GM18517 (cell line): ENCODE data around the gene NPPC.
A peak's percentile ranks its signal among the peaks of the same experiment; 100 is the strongest.
"Not testable (repeated sequence)": the region's sequence is repeated elsewhere in the genome, so short reads cannot be mapped to it uniquely, and the experiment has no call there.

Source experiments
- ATAC-seq: cut with Tn5 transposase; IDR thresholded peaks from one replicate; pipeline ENCODE4 v1.9.1; 2021; ENCODE audit warnings: mild to moderate bottlenecking, moderate library complexity; ENCODE audit not compliant: unreplicated experiment

NPPC gene

DNA sequence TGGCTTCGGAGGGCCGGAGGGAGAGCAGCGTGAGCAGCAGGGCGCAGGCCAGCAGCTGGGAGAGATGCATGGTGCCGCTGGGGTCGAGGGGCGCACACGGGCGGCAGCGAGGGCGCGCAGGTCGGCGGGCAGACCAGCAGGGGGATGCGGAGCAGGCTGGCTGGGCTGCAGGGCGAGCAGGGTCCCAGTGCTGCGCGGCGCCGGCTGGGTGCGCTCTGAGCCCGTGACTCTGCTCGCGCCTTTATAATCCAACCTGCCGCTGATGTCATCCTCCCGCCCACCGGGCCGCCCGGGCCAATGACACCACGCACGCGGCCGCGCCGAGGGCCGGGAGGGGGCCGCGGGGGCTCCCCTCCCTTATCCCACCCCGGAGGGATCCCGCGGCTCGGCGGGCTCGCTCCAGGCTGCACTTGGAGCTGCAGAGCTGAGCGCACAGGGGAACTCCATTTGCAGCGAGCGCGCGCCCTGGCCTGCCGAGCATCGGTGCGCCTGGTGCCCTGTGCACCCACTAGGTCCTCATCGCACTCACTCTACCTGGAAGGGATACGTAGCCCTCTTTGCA is at the start of gene NPPC:
TSS of gene NPPC (minus strand) at position 217 of the 562 bp plus-strand sequence. CDS start at position 70, 147 bp downstream.
- no peak for ATAC-seq

- ATAC-seq, result no peak
Observed at GRCh38 chr2:231975001-231975400, 48.8 kb upstream of the NPPC start.

DNA sequence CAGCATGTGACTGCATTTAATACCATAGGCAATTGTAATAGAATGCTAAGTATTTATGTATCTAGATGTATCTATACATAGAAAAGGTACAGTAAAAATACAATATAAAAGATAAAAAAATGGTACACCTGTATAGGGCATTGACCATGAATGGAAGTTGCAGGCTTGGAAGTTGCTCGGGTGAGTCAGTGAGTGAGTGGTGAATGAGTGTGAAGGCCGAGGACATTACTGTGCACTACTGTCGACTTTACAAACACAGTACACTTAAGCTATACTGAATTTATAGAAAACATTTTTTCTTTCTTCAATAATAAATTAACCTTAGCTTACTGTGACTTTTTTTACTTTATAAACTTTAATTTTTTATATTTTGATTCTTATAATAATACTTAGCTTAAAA is 44.3 kb upstream of the NPPC start:
- ATAC-seq, result no peak

GRCh38 chr2:231968820-231969219 is 42.6 kb upstream of the NPPC start:
- ATAC-seq, result no peak

DNA sequence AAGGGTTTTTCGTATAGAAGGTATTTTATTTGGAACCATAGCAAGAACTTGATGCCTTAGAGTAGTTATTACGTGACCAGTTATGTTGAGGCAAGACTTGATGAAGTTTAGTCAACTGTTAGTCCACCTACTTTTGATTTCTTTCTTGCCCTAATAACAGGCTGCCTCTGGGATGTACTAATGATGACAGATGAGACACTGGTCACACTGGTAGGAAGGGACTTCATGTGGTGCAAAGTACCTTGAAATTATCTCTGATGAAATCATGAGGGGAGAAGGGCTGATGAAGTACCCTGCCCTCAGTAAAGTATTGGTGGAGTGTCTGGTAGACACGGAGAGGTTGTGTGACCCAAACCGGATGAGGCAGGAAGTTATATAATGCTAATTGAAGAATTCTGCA is 40.7 kb upstream of the NPPC start:
- ATAC-seq, result no peak

DNA sequence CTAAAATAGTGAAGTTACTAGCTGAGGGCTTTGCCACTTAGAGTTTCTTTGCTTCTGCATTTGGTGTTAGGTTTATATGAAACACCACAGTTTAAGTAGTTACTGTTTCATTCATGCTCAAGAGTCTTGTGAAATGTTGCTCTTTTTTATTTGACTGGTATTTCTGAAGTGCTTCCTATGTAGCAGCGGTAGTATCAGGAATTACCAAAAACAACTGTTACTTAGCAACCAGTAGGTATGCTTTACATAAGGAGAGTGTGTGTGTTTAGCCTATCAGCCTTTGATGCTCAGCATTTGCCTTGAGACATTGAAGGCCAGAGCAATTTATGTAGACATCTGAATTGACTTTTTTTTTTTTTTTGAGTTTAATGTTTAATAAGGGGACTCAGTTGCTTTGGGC is 38.9 kb upstream of the NPPC start:
- no peak for ATAC-seq

DNA sequence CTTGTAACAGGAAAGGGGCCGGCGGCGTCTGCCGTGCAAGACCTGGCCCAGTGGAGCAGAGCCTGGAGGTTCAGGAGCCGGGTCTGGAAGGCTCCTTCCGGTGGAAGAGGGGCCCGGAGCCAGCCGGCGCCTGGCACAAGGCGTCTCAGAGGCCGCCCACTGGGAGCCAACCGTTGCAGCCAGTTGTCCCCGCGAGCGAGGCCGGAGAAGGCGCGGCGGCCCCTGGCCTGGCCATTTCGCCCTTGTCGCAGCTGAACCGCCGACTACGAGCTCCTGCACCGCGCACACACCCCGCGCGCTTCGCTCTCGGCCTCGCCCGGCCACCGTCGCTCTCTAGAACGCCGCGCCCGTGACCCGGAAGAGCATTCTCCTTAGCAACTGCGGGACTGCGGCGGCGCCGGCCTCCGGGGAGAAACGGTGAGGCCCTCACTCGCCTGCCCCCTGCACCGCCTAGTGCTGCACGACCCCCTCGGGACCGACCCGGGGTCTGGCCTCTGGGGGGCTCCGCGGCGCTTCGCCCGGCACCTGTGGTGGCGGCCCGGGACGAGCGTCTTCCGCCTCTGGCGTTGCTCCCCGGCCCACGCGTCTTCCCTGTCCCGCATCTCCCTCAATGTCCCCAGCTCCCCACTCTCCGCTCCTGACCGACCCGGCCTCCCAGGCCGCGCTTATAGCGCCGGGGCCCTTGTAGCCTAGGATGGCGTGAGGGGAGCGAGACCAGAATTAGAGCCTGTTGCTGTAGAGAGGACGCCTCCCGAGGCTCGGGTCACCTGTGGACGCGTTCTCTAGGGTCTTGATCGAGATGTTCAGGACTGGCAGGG is 35.4 kb upstream of the NPPC start, which contains the start of gene DIS3L2:
TSS of gene DIS3L2 (plus strand) at position 365 of the 818 bp plus-strand sequence. CDS start 53,215 bp downstream, outside the sequence.
- peak; percentile 88 for ATAC-seq

GRCh38 chr2:231960810-231961348 is 34.7 kb upstream of the NPPC start:
- ATAC-seq, result no peak

DNA sequence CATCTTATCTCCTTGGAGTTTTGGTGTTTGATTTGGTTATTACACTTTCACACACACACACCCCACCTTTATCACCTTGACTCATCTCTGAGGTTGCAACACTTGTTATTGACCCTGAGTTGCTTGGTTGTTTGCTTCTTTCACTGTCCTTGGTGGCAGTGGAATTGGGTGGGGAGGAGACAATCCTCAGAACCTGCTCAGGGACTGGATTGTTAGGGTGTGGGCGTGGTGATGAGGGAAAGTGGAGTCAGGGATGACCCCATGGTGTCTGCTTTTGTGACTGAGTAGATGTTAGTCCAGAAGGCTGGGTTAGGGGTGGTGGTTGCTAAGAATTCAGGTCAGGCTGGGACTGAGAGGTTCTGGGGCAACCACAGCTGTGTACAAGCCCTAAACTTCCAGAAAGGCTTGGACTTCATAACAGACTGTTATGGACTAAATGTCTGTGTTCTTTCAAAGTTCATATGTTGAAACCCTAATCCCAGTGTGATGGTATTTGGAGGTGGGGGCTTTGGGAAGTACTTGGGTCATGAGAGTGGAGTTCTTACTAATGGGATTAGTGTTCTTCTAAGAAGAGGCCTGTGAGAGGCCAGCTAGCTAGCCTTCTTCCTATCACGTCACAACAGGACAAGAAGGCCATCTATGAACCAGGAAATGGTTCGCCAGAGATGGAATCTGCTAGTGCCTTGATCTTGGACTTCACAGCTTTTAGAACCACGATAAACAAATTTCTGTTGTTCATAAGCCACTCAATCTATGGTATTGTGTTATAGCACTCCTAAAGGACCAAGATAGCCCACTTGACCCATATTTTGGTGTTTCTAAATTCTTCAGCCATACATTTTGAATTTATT is 31.9 kb upstream of the NPPC start:
- ATAC-seq, result no peak

DNA sequence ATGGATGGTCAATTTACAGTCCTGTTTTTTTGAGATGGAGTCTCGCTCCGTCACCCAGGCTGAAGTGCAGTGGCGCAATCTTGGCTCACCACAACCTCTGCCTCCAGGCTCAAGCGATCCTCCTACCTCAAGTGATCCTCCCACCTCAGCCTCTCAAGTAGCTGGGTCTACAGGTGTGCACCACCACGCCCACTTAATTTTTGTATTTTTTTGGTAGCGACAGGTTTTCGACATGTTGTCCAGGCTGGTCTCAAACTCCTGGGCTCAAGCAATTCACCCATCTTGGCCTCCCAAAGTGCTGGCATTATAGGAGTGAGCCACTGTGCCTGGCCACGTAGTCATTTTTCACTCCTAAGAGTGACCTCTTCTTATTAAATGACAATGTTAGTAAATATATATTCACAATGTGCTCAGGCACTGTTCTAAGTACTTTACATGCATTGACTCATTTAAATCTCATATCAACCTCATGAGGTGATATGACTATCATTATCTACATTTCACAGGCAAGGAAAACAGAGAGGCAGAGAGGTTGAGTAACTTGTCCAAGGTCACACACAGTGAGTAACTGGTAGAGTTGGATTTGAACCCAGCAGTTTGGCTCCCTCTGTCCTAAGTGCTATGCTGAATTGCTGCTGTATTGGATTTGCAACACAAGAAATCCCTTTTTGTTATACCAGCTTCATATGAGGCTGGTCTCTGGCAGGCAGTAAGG is 29.7 kb upstream of the NPPC start:
- ATAC-seq, result no peak

GRCh38 chr2:231951452-231952035 is 25.3 kb upstream of the NPPC start:
- no peak for ATAC-seq

DNA sequence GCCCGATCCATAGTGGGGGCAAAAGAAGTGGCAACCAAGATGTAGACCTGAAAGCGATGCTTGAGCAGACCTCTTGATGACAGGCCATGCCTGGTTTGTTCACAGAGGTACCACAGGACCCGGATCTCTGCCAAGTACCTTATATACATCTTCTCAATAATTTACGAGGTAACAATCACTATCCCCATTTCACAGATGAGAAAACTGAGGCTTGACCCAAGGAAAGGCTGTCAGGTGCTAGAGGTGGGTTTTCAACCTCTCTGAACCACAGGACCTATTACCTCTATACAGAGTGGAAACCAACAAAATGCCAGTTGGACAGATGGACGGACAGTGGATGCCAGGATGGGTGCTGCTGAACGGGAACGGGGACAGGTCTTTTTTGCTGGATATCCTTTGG is 21.5 kb upstream of the NPPC start:
- ATAC-seq, result no peak

- ATAC-seq, result not testable (repeated sequence)
Observed at GRCh38 chr2:231947112-231947511, 20.9 kb upstream of the NPPC start.

DNA sequence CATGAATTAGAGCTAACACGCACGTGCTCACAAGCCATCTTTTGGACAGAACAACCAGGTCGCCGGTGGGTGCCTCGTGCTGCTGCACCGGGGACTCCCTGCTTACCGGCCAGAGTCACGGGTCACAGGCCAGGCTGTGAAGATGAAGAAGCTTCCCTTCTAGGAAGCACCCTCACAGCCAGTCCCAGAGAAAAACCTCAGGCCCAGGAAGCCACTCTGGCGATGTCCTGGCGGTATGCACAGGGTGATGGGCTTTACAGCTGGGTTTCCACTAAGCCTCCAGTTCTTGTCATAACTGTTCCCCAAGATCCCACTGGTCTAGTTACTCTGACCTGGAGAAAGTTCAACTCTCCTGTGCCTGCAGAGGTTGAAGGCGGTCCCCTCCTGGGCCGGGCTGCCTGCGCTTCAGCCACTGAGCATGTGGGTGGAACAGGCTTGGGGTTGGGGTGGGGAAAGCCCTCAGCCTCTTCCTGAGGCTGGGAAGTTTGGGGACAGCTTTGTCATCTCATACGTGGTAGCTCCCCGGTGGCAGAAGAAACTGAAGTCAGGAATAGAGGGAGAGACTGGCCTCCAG is 20.1 kb upstream of the NPPC start:
- ATAC-seq, result no peak

- no peak for ATAC-seq
Observed at GRCh38 chr2:231942180-231942579, 16.0 kb upstream of the NPPC start.

DNA sequence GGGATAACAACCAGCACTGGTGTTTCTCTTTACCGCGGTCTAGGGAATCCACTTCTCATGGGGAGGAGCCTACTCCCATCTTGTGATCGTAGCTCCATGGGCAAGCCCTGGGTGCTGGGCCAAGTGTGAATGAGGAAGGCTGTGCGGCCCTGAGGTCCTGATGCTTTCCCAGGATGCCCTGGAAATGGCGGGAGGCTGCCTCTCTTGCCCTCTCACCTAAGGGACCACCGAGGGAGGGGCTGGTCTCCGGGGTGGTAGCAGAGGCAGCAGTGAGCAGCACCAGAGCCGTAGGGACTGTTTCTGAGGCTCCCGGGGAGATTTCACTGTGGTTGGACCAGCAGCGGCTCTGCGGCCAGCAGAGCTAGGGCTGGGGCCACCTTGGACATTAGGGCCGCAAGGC is 15.5 kb upstream of the NPPC start:
- no peak for ATAC-seq

GRCh38 chr2:231940795-231941194 is 14.6 kb upstream of the NPPC start:
- ATAC-seq, result no peak

DNA sequence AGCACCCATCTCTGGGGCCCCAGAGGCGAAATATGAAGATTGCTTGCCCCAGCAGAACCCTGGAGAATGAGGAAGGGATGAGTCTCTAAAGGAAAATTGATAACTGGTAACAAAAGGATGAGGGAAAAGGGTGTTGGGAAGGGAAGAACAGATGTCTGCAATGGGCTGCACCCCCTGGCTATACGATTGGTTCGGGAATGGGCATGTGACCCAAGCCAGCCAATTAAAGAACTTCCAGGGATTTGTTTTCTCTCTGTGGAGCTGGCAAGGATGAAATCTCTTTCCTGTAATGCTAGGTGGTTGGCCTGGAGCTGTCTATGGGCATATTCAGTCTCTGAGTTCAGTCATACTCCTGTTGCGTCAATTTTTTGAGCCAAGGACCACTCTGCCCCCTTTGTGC is 12.8 kb upstream of the NPPC start:
- ATAC-seq, result no peak

GRCh38 chr2:231937057-231937456 is 10.9 kb upstream of the NPPC start:
- no peak for ATAC-seq

GRCh38 chr2:231936491-231936890 is 10.3 kb upstream of the NPPC start:
- ATAC-seq, result no peak
